ENCODE data around the gene HOXB9.
A peak's percentile ranks its signal among the peaks of the same experiment; 100 is the strongest.

The HOXB9 gene

GRCh38 chr17:48637323-48638260 lies 11.4 kb upstream of the HOXB9 start:
- Histone ChIP-seq H3K36me3 (ENCODE audit: low read length) (no peaks in the 10 kb centered on the region), H3K4me2 (ENCODE audit: low read depth, low read length, poor library complexity, severe bottlenecking) (no peak overlapping the region), H3F3A (ENCODE audit: insufficient read depth) (no peaks in the 10 kb centered on the region), H2AFZ (ENCODE audit: low read depth, low read length, severe bottlenecking) (no peak overlapping the region), H4K20me1 (ENCODE audit: low read depth, low read length) (no peaks in the 10 kb centered on the region), H3K9ac (ENCODE audit: low read length) (no peak overlapping the region), H3K27ac (ENCODE audit: low read depth, low read length) (no peak overlapping the region), H3K4me3 (ENCODE audit: insufficient read depth, low read length, poor library complexity, severe bottlenecking) (no peak overlapping the region), H3K27me3 (ENCODE audit: low read length) (no peaks in the 10 kb centered on the region), H3K9me3 (ENCODE audit: insufficient read depth, low read length) (no peaks in the 10 kb centered on the region), H3K9me2 (replicated peaks; ENCODE audit: insufficient read depth, low read length) (no peaks in the 10 kb centered on the region), H3K79me2 (ENCODE audit: insufficient read depth, low read length) (no peaks in the 10 kb centered on the region)
- TF ChIP-seq EZH2phosphoT487 (conservative IDR thresholded peaks at IDR 0.05; ENCODE audit: low read length) (no peak), CTCF (IDR thresholded peaks at IDR 0.05; ENCODE audit: insufficient read depth, low read length, poor library complexity, severe bottlenecking) (no peak)

GRCh38 chr17:48636177-48637018 lies 10.2 kb upstream of the HOXB9 start:
- Histone ChIP-seq H3K27ac (ENCODE audit: low read depth, low read length) (no peak overlapping the region), H3K4me3 (ENCODE audit: insufficient read depth, low read length, poor library complexity, severe bottlenecking) (no peak overlapping the region), H3K9ac (ENCODE audit: low read length) (no peak overlapping the region), H3F3A (ENCODE audit: insufficient read depth) (no peaks in the 10 kb centered on the region), H3K36me3 (ENCODE audit: low read length) (no peaks in the 10 kb centered on the region), H3K9me2 (replicated peaks; ENCODE audit: insufficient read depth, low read length) (no peaks in the 10 kb centered on the region), H3K27me3 (ENCODE audit: low read length) (no peaks in the 10 kb centered on the region), H2AFZ (ENCODE audit: low read depth, low read length, severe bottlenecking) (no peak overlapping the region), H3K4me2 (ENCODE audit: low read depth, low read length, poor library complexity, severe bottlenecking) (no peak overlapping the region), H4K20me1 (ENCODE audit: low read depth, low read length) (no peaks in the 10 kb centered on the region), H3K9me3 (ENCODE audit: insufficient read depth, low read length) (no peaks in the 10 kb centered on the region), H3K79me2 (ENCODE audit: insufficient read depth, low read length) (no peaks in the 10 kb centered on the region)
- peak; percentile 45 for TF ChIP-seq CTCF (IDR thresholded peaks at IDR 0.05; ENCODE audit: insufficient read depth, low read length, poor library complexity, severe bottlenecking)
- no peak for TF ChIP-seq EZH2phosphoT487 (conservative IDR thresholded peaks at IDR 0.05; ENCODE audit: low read length)

GRCh38 chr17:48634493-48635208 lies 8.5 kb upstream of the HOXB9 start:
- no peaks in the 10 kb centered on the region for H3K27me3 ChIP-seq (ENCODE audit: low read length)

More at GRCh38 chr17:48634493-48635208, 8.5 kb upstream of the HOXB9 start:
- Histone ChIP-seq H3K4me2 (ENCODE audit: low read depth, low read length, poor library complexity, severe bottlenecking) (no peak overlapping the region), H3K9me3 (ENCODE audit: insufficient read depth, low read length) (no peaks in the 10 kb centered on the region), H3K36me3 (ENCODE audit: low read length) (no peaks in the 10 kb centered on the region), H3K9me2 (replicated peaks; ENCODE audit: insufficient read depth, low read length) (no peaks in the 10 kb centered on the region), H3K4me3 (ENCODE audit: insufficient read depth, low read length, poor library complexity, severe bottlenecking) (no peak overlapping the region), H2AFZ (ENCODE audit: low read depth, low read length, severe bottlenecking) (no peak overlapping the region), H3K27ac (ENCODE audit: low read depth, low read length) (no peak overlapping the region), H3K79me2 (ENCODE audit: insufficient read depth, low read length) (no peaks in the 10 kb centered on the region), H3K9ac (ENCODE audit: low read length) (no peak overlapping the region), H3F3A (ENCODE audit: insufficient read depth) (no peaks in the 10 kb centered on the region), H4K20me1 (ENCODE audit: low read depth, low read length) (no peaks in the 10 kb centered on the region)
- no peak for TF ChIP-seq CTCF (IDR thresholded peaks at IDR 0.05; ENCODE audit: insufficient read depth, low read length, poor library complexity, severe bottlenecking)
- TF ChIP-seq EZH2phosphoT487 (conservative IDR thresholded peaks at IDR 0.05; ENCODE audit: low read length), result no peak

Measured in SU-DHL-6 (cell line).